Chondrocyte (in vitro differentiated cells): ENCODE measurements around the gene PFKP. TPM values are rescaled to one million over a fixed set of nuclear protein-coding genes. Genes with fewer than 3 reads are reported as not detected.
A peak's percentile ranks its signal among the peaks of the same experiment; 100 is the strongest.

ENCODE experiments used
- DNase-seq: peaks from one replicate; pipeline ENCODE4 v3.0.0; 2021; ENCODE audit warnings: mixed read lengths, low spot score
- H3K27ac Mint-ChIP-seq: one replicate; pipeline ENCODE4 v1.8.0; 2021; ENCODE audit warnings: mild to moderate bottlenecking, moderate library complexity, mixed read lengths; ENCODE audit not compliant: unreplicated experiment
- H3K27me3 Mint-ChIP-seq: 2 replicates; pipeline ENCODE4 v1.8.0; 2021; ENCODE audit warnings: low read depth, mixed read lengths
- H3K36me3 Mint-ChIP-seq: 2 replicates; pipeline ENCODE4 v1.8.0; 2021; ENCODE audit warnings: low read depth, mixed read lengths
- H3K4me1 Mint-ChIP-seq: 2 replicates; pipeline ENCODE4 v1.8.0; 2021; ENCODE audit warnings: low read depth, mild to moderate bottlenecking, mixed read lengths
- H3K4me3 Mint-ChIP-seq: one replicate; pipeline ENCODE4 v1.8.0; 2021; ENCODE audit warnings: mild to moderate bottlenecking, moderate library complexity, mixed read lengths; ENCODE audit not compliant: unreplicated experiment
- H3K9me3 Mint-ChIP-seq: 2 replicates; pipeline ENCODE4 v1.8.0; 2021; ENCODE audit warnings: low read depth, mixed read lengths
- total RNA-seq: library from RNA; stranded (reverse); gene quantifications from 3 replicates; pipeline ENCODE4 v1.2.1, GENCODE V29; 2021
- TF ChIP-seq, protein P1 (sequence below): fragments of 200-600 bp; sonication (generic); IDR thresholded peaks from 2 replicates; pipeline ENCODE4 v1.5.0; 2021; ENCODE audit warnings: antibody characterized with exemption, mild to moderate bottlenecking, moderate library complexity

Gene PFKP
- total RNA-seq, 1 donor from 2014 or later, result 182 TPM

DNA sequence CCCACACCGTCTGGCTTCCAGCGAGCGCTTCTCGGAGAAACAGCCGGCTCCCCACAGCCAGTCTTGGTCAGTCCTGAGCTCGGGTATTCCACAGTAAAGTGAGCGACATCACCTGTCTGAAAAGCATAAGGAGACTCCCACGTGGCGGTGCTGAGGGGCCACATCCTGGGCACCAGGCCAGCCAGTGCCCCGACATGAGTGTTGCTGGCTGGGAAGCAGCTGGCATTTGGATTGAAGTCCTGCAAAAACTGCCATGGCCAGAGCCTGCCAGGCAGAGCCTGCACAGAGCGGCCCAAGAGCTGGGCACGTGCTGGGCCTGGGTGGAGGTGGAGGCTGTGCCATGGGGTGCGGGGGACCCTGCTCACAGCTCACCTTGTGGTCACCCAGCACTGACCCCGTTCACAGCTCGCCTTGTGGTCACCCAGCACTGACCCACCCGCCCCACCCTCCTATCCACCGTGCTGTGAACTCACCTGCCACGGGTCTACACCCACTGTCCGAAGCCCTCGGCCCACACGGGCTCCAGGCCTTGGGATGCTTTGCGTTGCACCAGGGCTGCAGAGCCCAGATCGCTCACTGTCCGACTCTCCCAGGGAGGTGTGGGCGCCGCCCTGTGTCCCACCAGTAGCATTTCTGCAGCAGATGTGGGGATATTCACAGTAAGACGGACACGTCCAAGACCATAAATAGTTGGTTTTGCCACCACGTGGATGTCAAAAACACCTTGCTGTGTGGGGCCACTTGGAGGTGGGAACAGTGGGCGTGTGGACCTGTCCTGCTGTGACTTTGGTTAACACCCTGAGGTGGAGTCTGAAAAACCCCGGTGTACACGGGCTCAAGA lies 56.4 kb downstream of the PFKP start:
- Mint-ChIP-seq H3K36me3 (peaks cover 28% of the 10 kb centered on the region), H3K4me1 (peaks cover 32% of the 10 kb centered on the region), H3K4me3 (no peak overlapping the region), H3K27ac (no peak overlapping the region), H3K9me3 (no peaks in the 10 kb centered on the region), H3K27me3 (no peaks in the 10 kb centered on the region)
- no peak for DNase-seq
- TF ChIP-seq, protein P1, sequence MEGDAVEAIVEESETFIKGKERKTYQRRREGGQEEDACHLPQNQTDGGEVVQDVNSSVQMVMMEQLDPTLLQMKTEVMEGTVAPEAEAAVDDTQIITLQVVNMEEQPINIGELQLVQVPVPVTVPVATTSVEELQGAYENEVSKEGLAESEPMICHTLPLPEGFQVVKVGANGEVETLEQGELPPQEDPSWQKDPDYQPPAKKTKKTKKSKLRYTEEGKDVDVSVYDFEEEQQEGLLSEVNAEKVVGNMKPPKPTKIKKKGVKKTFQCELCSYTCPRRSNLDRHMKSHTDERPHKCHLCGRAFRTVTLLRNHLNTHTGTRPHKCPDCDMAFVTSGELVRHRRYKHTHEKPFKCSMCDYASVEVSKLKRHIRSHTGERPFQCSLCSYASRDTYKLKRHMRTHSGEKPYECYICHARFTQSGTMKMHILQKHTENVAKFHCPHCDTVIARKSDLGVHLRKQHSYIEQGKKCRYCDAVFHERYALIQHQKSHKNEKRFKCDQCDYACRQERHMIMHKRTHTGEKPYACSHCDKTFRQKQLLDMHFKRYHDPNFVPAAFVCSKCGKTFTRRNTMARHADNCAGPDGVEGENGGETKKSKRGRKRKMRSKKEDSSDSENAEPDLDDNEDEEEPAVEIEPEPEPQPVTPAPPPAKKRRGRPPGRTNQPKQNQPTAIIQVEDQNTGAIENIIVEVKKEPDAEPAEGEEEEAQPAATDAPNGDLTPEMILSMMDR, result no peak

DNA sequence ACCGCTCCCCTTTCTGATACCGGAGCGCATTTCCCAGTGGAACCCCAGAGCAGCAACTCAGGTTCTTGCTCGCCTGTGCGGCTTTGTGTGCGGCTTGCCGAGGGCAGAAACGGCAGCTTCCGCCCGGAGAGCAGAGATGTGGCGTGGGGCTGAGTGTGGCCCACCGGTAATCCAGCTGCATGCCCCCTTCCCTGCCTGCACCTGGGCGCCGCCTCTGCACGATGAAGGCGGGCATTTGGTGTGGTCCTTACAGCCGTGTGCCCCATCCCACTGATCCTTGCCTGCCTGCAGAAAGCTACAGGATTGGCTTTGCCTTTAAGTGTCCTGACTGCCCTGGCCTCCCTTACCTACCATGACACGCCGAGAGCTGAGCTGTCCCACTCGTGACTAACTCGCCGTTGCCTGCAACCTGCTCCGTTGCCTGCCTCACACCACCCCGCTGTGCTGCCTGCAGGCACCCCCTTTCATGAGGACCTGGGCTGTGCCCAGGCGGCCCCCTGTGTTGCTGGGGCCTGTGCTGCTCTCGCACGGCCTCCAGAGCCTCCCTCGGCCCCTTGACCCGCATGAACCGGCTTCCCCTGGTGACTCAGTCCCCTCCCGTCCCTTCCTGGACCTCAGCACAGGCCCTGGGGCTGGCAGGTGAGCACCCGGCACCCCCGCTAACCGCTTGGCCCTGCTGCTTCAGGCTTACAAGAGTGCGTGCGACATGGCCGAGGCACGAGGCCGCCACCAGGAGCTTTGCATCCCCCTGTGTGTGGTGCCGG lies 57.2 kb downstream of the PFKP start:
- H3K27ac Mint-ChIP-seq, result no peak overlapping the region
- H3K36me3 Mint-ChIP-seq, result peaks cover 30% of the 10 kb centered on the region
- peaks cover 32% of the 10 kb centered on the region for H3K4me1 Mint-ChIP-seq
- DNase-seq, result no peak
- H3K27me3 Mint-ChIP-seq, result no peaks in the 10 kb centered on the region
- no peaks in the 10 kb centered on the region for H3K9me3 Mint-ChIP-seq
- TF ChIP-seq, protein P1, result no peak
- no peak overlapping the region for H3K4me3 Mint-ChIP-seq

DNA sequence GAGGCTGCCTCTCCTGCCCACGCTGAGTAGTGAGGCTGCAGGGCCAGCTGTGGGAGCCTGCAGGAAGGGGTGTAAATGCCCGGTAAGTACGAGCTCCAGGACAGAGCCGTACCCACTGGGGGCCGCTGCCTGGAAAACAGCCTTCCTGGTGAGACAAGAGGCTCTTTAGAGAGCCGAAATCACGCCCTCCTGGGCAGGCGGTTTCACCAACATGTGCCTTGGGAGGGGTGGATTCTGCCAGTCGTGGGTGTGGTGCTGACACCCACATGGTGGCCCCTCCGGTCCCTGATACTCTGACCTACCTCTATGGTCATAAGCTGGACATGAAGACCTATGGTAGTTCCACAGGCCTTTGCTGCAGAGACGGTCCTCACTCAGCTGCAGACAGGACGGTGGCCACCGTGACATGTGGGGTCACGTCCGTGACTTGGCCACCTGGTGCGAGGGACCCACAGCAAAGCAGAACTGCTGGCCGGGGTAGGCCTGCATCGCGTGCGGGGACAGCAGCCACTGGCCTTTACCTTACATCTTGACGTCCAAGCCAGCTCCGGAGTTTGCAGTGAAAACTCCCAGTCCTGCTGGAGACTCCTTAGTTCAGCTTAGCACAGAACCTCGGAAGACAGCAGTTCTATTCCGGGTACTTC lies 58.3 kb downstream of the PFKP start:
- Mint-ChIP-seq H3K27ac (peak overlapping the region; percentile 32), H3K4me3 (no peak overlapping the region), H3K9me3 (no peaks in the 10 kb centered on the region), H3K27me3 (no peaks in the 10 kb centered on the region), H3K4me1 (peaks cover 27% of the 10 kb centered on the region), H3K36me3 (peaks cover 36% of the 10 kb centered on the region)
- TF ChIP-seq, protein P1, result no peak
- no peak for DNase-seq

DNA sequence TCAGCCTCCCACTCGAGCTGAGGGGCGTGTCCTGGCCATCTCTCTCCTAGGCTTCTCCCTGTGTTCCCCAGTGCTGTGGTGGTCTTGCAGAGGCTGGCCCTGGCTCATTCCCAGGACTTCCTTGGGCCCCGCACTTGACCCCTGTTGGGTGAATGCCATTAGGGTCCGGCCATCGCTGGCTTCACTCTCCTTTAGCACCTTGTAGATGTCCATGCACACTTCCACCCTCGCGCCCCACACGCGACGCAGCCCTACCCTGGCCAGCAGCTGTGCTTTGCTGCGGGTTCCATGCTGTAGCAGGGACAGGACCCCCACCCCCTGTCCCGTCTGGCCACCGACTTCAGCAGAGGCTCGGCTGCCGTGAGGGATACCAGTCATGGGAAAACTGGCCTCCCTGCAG lies 58.9 kb downstream of the PFKP start:
- Mint-ChIP-seq H3K4me3 (no peak overlapping the region), H3K9me3 (no peaks in the 10 kb centered on the region), H3K36me3 (peaks cover 34% of the 10 kb centered on the region), H3K27me3 (no peaks in the 10 kb centered on the region), H3K27ac (peak overlapping the region; percentile 71), H3K4me1 (peaks cover 27% of the 10 kb centered on the region)
- no peak for DNase-seq
- TF ChIP-seq, protein P1, result no peak

DNA sequence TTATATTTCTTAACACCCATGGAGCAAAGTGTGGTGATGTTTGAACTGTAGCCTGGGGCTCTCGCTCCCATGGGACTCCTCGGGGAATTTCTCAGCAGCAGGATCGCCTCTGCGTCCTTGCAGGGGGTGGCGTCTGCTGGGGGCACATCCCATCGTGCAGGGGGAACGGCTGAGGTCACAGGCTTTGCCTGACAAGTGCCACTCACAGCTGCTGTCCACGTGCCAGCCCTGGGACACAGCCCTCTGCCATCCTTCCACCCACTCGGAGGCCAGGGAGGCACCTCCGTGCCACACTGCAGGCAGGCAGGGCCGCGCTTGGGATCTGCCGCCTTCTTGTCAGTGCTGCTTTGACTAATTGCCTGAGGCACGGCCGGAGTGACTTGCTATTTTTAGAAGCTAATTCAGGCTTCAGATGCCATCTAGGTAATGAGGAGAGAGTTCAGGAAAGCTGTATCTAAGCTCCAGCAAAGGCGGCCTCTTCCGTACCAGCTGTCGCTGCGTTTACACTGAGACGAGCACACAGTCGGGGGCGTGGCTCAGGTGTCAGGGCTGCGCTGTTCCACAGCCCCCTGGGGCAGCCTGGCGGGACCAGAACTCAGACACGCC lies 59.5 kb downstream of the PFKP start:
- H3K4me3 Mint-ChIP-seq, result no peak overlapping the region
- no peaks in the 10 kb centered on the region for H3K9me3 Mint-ChIP-seq
- peaks cover 34% of the 10 kb centered on the region for H3K36me3 Mint-ChIP-seq
- H3K27me3 Mint-ChIP-seq, result no peaks in the 10 kb centered on the region
- H3K27ac Mint-ChIP-seq, result peak overlapping the region; percentile 71
- no peak for DNase-seq
- TF ChIP-seq, protein P1, result no peak
- H3K4me1 Mint-ChIP-seq, result peaks cover 27% of the 10 kb centered on the region
